Peyer's patch (tissue), 4 donors: ENCODE results near the gene BANP. TPM values are rescaled to one million over a fixed set of nuclear protein-coding genes. Genes with fewer than 3 reads are reported as not detected.
"Not testable (repeated sequence)": the region's sequence is repeated elsewhere in the genome, so short reads cannot be mapped to it uniquely, and the experiment has no call there.

Experiments
- DNase-seq, 3 donors: peaks; one replicate each; pipeline ENCODE4 v3.0.0-alpha.2; 2017 to 2019
- H3K27ac ChIP-seq, 4 donors: fragments of 200-600 bp; sonication (generic); one replicate each; pipeline ENCODE4 v1.5.1; 2016 to 2019
- H3K27me3 ChIP-seq, 2 donors: fragments of 200-600 bp; sonication (generic); one replicate each; pipeline ENCODE4 v1.5.1; 2019
- H3K36me3 ChIP-seq, 3 donors: fragments of 200-600 bp; sonication (generic); one replicate each; pipeline ENCODE4 v1.5.1; 2016 to 2019
- H3K4me1 ChIP-seq, 4 donors: fragments of 200-600 bp; sonication (generic); one replicate each; pipeline ENCODE4 v1.5.1; 2016 to 2019
- H3K4me3 ChIP-seq, 4 donors: fragments of 200-600 bp; sonication (generic); 1 replicate in 3 of 4; 2 replicates in 1 of 4; pipeline ENCODE4 v1.5.1; 2016 to 2019; ENCODE audit warnings: mild to moderate bottlenecking in 1 of 4
- H3K9me3 ChIP-seq, 4 donors: fragments of 200-600 bp; sonication (generic); one replicate each; pipeline ENCODE4 v1.5.1; 2016 to 2019; ENCODE audit warnings: mild to moderate bottlenecking in 1 of 4
- POLR2A ChIP-seq, 2 donors: fragments of 450-650 bp; IDR thresholded peaks; one replicate each; pipeline ENCODE4 v1.5.1; 2017; ENCODE audit warnings: antibody characterized with exemption in 2 of 2, mild to moderate bottlenecking in 2 of 2, moderate library complexity in 2 of 2
- total RNA-seq, 4 donors: library from RNA; depleted of rRNA; stranded (reverse); fragments of >200 nt; gene quantifications; one replicate each; pipeline ENCODE4 v1.1.0, GENCODE V29; 2016
- TF ChIP-seq, protein P1 (sequence below), 6 experiments: fragments of 450-650 bp in 4 of 6; fragments of 200-600 bp in 2 of 6; sonication (generic) in 1 of 6; IDR thresholded peaks; one replicate each; pipeline ENCODE4 v1.5.1; 2017 to 2019; ENCODE audit warnings: antibody characterized with exemption in 6 of 6, mild to moderate bottlenecking in 3 of 6, moderate library complexity in 1 of 6

The BANP gene
- total RNA-seq, 4 donors from 2014 or later = 27.6 to 113 (median 42.7) TPM

DNA sequence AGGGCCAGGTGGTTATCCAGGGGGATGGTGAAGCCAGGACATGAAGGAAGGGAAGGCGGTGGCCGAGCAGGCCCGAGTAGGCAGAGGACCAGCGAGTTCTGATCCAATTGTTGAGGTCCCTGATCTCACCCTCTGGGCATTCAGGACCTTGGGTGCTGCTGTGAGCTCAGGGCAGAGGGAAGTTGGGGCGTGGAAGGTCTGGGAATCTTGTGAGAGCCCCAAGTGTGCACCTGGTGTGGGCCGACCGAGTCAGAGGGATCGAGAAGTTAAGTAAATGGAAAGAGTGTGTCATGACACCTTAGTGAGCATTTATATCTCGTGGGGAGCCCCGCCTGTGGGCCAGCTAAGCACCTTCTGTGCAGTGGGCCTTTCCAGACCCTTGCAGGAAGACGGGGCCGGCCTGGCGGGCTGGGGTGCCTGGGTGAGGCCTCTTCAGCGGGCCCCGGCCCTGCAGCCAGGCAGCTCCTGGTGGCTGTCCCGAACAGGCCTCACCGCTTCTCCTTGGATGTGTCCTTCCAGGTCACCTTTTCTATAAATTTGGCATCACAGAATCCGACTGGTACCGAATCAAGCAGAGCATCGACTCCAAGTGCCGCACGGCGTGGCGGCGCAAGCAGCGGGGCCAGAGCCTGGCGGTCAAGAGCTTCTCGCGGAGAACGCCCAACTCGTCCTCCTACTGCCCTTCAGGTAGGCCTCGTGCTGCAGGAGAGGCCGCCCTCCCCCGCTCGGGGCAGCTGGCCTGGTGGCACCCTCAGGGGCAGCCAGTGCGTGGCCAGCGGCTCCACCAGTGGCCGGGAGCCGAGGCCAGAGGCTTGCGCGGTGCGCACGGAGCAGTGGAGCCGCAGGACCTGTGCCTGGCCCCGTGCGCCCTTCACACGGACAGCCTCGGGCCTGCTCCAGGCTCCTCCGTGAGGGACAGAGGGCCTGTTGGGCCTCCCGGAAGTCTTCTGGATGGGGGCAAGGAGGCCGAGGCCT is 76.0 kb downstream of the BANP start:
- TF ChIP-seq POLR2A (IDR thresholded peaks at IDR 0.05) = no peak
- TF ChIP-seq, protein P1, sequence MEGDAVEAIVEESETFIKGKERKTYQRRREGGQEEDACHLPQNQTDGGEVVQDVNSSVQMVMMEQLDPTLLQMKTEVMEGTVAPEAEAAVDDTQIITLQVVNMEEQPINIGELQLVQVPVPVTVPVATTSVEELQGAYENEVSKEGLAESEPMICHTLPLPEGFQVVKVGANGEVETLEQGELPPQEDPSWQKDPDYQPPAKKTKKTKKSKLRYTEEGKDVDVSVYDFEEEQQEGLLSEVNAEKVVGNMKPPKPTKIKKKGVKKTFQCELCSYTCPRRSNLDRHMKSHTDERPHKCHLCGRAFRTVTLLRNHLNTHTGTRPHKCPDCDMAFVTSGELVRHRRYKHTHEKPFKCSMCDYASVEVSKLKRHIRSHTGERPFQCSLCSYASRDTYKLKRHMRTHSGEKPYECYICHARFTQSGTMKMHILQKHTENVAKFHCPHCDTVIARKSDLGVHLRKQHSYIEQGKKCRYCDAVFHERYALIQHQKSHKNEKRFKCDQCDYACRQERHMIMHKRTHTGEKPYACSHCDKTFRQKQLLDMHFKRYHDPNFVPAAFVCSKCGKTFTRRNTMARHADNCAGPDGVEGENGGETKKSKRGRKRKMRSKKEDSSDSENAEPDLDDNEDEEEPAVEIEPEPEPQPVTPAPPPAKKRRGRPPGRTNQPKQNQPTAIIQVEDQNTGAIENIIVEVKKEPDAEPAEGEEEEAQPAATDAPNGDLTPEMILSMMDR (IDR thresholded peaks at IDR 0.05) = no peak
- Histone ChIP-seq H3K27ac (no peak overlapping the region), H3K36me3 (peaks cover 0 to 28% (median 0%) of the 10 kb centered on the region in 3 donors), H3K4me1 (no peaks in the 10 kb centered on the region), H3K9me3 (no peaks in the 10 kb centered on the region), H3K4me3 (no peak overlapping the region), H3K27me3 (no peaks in the 10 kb centered on the region)
- DNase-seq = peak in 1 of 3 donors; percentile 31

- not testable (repeated sequence) for DNase-seq
These were observed 77.1 kb downstream of the BANP start for GRCh38 chr16:88028177-88028930.

GRCh38 chr16:88030498-88030897 is 79.3 kb downstream of the BANP start:
- Histone ChIP-seq H3K36me3 (peaks cover 0 to 38% (median 0%) of the 10 kb centered on the region in 3 donors), H3K27me3 (no peaks in the 10 kb centered on the region), H3K4me1 (no peaks in the 10 kb centered on the region), H3K9me3 (no peaks in the 10 kb centered on the region), H3K4me3 (no peak overlapping the region), H3K27ac (no peak overlapping the region)
- TF ChIP-seq, protein P1 (IDR thresholded peaks at IDR 0.05) = no peak
- TF ChIP-seq POLR2A (IDR thresholded peaks at IDR 0.05) = no peak
- no peak for DNase-seq

More at GRCh38 chr16:88028177-88028930, 77.1 kb downstream of the BANP start:
- not testable (repeated sequence) for H3K27ac ChIP-seq, H3K27me3 ChIP-seq, H3K4me3 ChIP-seq, H3K4me1 ChIP-seq, H3K9me3 ChIP-seq
- H3K36me3 ChIP-seq = peaks cover 0 to 28% (median 0%) of the 10 kb centered on the region in 3 donors

GRCh38 chr16:88030961-88031360 is 79.7 kb downstream of the BANP start:
- peak in 1 of 3 donors; percentile 19 for DNase-seq
- H3K36me3 ChIP-seq = peaks cover 0 to 41% (median 0%) of the 10 kb centered on the region in 3 donors
- not testable (repeated sequence) for H3K4me3 ChIP-seq, H3K4me1 ChIP-seq, H3K9me3 ChIP-seq, H3K27ac ChIP-seq, H3K27me3 ChIP-seq

- not testable (repeated sequence) for H3K4me3 ChIP-seq
- DNase-seq = peak in 1 of 3 donors; percentile 15
- H3K36me3 ChIP-seq = peaks cover 0 to 36% (median 0%) of the 10 kb centered on the region in 3 donors
These were observed 81.9 kb downstream of the BANP start for GRCh38 chr16:88033003-88033740.

DNA sequence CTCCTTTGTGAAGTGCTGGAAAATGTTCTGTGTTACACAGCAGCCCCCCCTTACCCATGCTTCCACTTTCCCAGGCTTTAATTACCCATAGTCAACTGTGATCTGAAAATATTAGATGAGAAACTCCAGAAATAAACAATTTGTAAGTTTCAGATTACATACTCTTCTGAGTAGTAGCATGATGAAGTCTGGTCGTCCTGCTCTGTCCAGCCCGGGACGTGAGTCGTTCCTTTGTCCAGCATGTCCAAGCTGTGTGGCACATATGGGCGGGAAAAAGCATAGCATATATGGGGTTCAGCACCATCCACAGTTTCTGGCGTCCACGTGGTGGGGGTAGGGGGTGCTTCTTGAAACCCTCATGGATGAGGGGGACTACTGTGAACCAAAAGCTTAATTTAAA is 83.5 kb downstream of the BANP start:
- H3K4me3 ChIP-seq = no peak overlapping the region
- DNase-seq = no peak
- H3K27me3 ChIP-seq = no peaks in the 10 kb centered on the region
- peaks cover 0 to 39% (median 0%) of the 10 kb centered on the region in 3 donors for H3K36me3 ChIP-seq
- no peaks in the 10 kb centered on the region for H3K9me3 ChIP-seq
- no peaks in the 10 kb centered on the region for H3K4me1 ChIP-seq
- no peak overlapping the region for H3K27ac ChIP-seq
- TF ChIP-seq POLR2A (IDR thresholded peaks at IDR 0.05) = no peak
- TF ChIP-seq, protein P1 (IDR thresholded peaks at IDR 0.05) = no peak

More at GRCh38 chr16:88033003-88033740, 81.9 kb downstream of the BANP start:
- H3K9me3 ChIP-seq, H3K4me1 ChIP-seq, H3K27ac ChIP-seq, H3K27me3 ChIP-seq: not testable (repeated sequence)
